GM18511 (cell line): ENCODE data around the gene BICC1.

Experiments used
- ATAC-seq: cut with Tn5 transposase; IDR thresholded peaks from one replicate; pipeline ENCODE4 v1.9.1; 2021; ENCODE audit warnings: mild to moderate bottlenecking, moderate library complexity; ENCODE audit not compliant: unreplicated experiment

Gene BICC1

GRCh38 chr10:58560068-58560467 lies 47.4 kb downstream of the BICC1 start:
- ATAC-seq: no peak

DNA sequence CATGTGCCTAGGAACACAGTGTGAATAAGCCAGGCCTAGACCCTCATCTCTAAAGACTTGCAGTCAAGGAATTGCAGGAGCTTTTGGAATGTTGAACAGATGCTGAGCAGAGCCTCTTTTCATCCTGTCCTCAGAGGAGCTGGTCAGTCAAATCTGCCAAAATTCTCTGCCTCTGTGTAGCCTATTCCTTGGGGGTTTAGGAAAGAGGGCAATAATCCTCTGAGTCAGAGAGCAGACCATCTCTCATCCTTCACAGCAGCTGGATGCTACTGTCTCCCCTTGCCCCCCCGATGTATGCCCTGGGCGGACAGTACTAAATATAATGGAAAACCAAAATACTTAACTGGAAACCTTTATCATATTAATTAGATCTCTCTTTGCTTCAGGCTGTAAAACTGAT lies 52.6 kb downstream of the BICC1 start:
- no peak for ATAC-seq

DNA sequence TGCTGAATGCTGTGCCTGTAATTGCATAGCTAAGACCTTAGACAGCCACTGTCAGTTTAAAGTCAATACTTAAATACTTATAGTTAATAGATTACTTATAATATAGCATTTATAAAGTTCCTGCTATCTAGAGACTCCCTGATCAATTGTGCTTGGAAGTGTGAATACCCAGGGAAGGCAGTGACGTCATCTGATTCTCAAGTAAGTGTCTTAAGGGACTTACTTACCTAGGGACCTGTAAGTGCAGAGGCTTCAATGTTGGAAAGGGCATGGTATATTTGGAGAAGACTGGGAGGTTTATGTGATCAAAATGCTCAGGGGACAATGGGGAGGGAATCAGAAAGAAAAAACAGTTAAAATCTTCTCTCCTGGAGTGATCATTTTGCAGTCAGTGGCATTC lies 55.0 kb downstream of the BICC1 start:
- ATAC-seq: no peak

DNA sequence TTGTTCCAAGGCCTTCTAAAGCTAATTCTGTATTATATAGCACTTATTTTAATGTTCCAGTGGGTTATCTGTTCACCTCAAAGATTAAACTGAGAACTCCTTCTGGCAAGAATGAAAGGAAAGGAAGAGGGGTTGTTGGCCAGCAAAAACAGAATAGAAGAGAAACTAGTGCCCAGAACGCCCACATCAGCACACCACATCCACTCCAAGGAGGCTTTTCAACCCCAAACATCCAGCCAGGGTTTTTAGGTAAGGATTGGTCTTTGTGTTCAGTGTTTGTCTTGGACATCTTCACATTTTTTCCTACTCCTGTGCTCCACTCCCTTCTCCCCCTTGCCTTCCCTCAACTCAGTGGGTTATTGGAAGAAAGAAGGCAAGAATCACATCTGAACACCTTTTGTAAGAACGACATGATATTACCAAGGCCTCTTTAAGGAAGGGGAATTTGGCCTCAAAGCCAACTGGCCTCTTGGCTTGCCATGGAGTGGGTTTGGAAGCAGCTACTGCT lies 55.8 kb downstream of the BICC1 start:
- no peak for ATAC-seq

- ATAC-seq: no peak
Observed at GRCh38 chr10:58570307-58570723, 57.6 kb downstream of the BICC1 start.

- no peak for ATAC-seq
Observed at GRCh38 chr10:58570979-58571378, 58.3 kb downstream of the BICC1 start.

- ATAC-seq: no peak
Observed at GRCh38 chr10:58573144-58573543, 60.5 kb downstream of the BICC1 start.

DNA sequence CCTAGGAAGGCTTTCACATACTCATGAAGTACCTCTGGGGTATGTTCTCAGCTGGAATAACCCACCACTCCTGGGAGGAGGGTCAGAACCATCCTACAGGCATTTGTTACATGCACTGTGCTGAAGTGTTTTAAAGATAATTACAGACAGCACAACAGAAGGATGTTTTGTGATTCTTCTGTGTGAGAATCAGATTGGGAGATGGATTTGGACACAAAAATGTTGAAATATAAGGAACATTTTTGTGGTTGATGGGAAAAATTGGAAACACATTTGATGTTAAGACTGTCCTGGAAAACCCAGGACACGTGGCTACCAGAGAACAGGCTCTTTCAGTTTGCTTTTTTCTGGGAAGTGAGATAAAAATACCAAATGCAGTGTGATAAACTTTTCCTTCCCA lies 61.4 kb downstream of the BICC1 start:
- ATAC-seq: no peak

DNA sequence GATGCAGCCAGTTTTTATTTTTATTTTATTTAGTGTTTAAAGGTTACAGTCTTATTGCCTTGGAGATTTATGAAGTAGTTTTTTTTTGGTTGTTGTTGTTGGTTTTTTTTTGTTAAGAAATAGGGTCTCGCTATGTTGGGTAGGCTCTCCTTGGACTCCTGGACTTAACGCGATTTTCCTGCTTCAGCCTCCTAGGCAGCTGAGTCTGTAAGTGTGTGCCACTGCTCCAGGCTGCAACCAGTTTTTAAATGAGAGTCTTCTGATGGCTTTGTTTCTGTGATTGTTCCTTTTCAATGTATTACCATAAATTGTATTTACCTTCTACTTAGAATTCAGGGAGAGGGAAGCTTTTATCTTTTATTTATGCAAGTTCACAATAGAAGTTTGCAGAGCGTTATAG lies 62.8 kb downstream of the BICC1 start:
- ATAC-seq: no peak

- ATAC-seq: no peak
Observed at GRCh38 chr10:58576751-58577436, 64.2 kb downstream of the BICC1 start.

DNA sequence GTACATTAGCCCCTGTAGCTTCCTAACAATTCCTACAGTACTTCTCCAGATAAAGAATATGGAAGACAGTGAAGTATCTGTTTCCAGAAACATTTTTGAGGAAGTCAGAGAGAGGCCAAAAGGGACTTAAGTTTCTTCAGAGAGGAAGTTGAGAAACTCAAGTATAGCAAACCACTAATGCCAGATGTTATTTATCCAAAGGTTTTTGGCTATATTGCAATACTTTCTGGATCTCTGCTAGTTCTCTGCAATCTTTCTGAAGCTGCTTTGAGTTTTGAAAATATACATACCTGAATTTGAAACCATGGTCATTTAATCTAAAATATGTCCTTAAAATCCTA lies 64.7 kb downstream of the BICC1 start:
- ATAC-seq: no peak

GRCh38 chr10:58578366-58578765 lies 65.7 kb downstream of the BICC1 start:
- no peak for ATAC-seq

- ATAC-seq: no peak
Observed at GRCh38 chr10:58579011-58579655, 66.5 kb downstream of the BICC1 start.

DNA sequence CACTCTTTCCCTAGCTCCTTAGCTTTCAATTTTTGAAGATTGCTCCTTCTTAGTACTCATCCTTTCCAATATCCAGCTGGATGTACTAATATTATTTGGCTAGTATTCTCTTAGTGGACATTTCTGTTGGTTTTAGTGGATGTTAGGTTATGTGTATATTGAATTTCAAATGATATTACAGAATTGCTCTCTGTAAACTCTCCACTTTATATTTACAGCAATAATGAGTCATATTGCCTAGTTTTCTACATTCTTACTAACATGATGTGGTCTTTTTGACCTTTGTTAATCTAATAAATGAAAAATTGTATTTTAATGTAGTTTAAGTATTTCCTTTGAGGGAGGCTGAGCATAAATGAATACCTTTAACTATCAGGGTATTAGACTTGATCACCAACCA lies 69.4 kb downstream of the BICC1 start:
- ATAC-seq: no peak

GRCh38 chr10:58585435-58585834 lies 72.8 kb downstream of the BICC1 start:
- no peak for ATAC-seq

GRCh38 chr10:58586282-58587245 lies 73.9 kb downstream of the BICC1 start:
- ATAC-seq: no peak

- no peak for ATAC-seq
Observed at GRCh38 chr10:58587676-58588075, 75.0 kb downstream of the BICC1 start.

- no peak for ATAC-seq
Observed at GRCh38 chr10:58588673-58589265, 76.1 kb downstream of the BICC1 start.

GRCh38 chr10:58590152-58590840 lies 77.6 kb downstream of the BICC1 start:
- no peak for ATAC-seq

DNA sequence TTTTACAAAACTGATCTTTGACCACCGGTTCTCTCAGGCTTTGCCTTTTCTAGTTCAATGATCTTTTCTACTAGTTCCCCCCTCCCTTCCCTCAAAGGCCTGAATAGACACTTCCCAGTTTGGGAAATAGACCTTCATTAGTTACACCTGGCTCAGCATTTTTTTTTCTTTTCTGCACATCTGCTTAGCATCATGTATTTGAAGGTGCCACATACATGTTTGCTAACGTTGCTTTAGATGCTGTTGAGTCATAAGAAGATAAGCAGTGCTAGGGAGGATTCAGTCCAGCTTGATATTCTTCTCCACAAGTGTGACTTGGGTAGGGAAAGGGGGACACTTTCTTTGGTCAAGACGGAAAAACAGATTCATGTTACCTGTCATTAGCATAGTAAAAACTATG lies 78.3 kb downstream of the BICC1 start:
- ATAC-seq: no peak

DNA sequence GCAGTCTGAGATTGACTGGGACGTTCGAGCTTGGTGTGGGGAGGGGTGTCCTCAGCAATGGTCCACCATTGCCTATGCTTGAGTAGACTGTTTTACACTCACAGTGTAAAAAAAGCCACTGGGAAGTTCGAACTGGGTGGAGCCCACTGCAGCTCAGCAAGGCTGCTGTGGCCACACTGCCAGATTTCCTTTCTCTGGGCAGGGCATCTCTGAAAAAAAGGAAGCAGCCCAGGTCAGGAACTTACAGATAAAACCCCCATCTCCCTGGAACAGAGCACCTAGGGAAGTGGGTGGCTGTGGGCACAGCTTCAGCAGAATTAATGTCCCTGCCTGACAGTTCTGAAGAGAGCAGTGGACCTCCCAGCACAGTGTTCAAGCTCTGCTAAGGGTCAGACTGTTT lies 80.3 kb downstream of the BICC1 start:
- no peak for ATAC-seq
